ENCODE results near the gene MS4A2.
"Not testable (repeated sequence)": the region's sequence is repeated elsewhere in the genome, so short reads cannot be mapped to it uniquely, and the experiment has no call there.

- TF ChIP-seq CTCF (conservative IDR thresholded peaks at IDR 0.05 in 1 of 2, IDR thresholded peaks at IDR 0.05 in 1 of 2; ENCODE audit: low read depth in 1 of 2, low read length in 2 of 2); EZH2 (IDR thresholded peaks at IDR 0.05; ENCODE audit: low read length, missing control alignments): not testable (repeated sequence)
Measured at GRCh38 chr11:60104471-60105115, 16.1 kb downstream of the MS4A2 start.

All from fibroblast of lung (primary cell).